Retinal pigment epithelial cell (primary cell): ENCODE data around the gene CILP2.

Experiments used
- DNase-seq: peaks from one replicate; pipeline ENCODE4 v3.0.0-alpha.2; 2010; ENCODE audit warnings: low read depth
- H3K4me3 ChIP-seq: 2 replicates; pipeline ENCODE4 v1.5.1; 2011; ENCODE audit warnings: mild to moderate bottlenecking, low read length, control low read depth, moderate library complexity
- TF ChIP-seq, protein P1 (sequence below): conservative IDR thresholded peaks from 2 replicates; pipeline ENCODE4 v1.5.1; 2011; ENCODE audit warnings: low read depth, low read length, control low read depth, inconsistent platforms

CILP2 gene

DNA sequence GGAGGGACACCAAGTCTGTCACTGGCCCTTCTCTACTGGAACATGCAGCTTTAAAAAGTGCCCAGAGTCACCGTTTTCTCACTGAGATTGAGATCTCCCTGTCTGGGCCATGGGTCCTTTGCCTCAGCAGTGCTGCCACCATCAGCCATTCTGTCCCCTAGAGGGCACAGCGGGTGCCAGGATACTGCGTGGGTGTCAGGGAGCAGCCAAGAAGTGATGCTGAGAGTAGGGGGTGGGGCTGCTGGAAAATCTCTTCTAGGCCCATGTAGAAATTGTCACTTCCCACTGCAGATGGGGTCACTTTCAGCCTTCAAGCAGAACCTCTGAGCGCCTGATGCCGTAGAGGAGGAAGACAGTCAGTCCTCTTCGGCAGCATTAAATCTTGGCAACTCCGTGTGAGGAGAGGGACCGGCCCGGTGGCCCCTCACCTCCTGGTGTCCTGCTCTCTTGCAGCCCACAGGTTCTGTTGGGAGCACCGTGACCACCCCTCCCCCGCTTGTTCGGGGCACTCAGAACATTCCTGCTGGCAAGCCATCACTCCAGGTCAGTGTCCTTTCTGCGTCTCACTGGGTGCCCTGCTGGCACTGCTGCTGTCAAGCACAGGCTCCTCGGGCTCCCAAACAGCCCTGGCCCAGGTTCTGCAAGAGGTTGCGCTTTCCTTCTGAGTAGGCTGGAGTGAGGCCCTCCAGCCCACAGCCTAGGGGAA lies 44.1 kb upstream of the CILP2 start:
- no peak for DNase-seq
- TF ChIP-seq, protein P1, sequence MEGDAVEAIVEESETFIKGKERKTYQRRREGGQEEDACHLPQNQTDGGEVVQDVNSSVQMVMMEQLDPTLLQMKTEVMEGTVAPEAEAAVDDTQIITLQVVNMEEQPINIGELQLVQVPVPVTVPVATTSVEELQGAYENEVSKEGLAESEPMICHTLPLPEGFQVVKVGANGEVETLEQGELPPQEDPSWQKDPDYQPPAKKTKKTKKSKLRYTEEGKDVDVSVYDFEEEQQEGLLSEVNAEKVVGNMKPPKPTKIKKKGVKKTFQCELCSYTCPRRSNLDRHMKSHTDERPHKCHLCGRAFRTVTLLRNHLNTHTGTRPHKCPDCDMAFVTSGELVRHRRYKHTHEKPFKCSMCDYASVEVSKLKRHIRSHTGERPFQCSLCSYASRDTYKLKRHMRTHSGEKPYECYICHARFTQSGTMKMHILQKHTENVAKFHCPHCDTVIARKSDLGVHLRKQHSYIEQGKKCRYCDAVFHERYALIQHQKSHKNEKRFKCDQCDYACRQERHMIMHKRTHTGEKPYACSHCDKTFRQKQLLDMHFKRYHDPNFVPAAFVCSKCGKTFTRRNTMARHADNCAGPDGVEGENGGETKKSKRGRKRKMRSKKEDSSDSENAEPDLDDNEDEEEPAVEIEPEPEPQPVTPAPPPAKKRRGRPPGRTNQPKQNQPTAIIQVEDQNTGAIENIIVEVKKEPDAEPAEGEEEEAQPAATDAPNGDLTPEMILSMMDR = no peak
- H3K4me3 ChIP-seq = no peak overlapping the region

GRCh38 chr19:19495614-19496603 lies 42.2 kb upstream of the CILP2 start:
- H3K4me3 ChIP-seq = no peak overlapping the region
- TF ChIP-seq, protein P1 = no peak
- DNase-seq = no peak

DNA sequence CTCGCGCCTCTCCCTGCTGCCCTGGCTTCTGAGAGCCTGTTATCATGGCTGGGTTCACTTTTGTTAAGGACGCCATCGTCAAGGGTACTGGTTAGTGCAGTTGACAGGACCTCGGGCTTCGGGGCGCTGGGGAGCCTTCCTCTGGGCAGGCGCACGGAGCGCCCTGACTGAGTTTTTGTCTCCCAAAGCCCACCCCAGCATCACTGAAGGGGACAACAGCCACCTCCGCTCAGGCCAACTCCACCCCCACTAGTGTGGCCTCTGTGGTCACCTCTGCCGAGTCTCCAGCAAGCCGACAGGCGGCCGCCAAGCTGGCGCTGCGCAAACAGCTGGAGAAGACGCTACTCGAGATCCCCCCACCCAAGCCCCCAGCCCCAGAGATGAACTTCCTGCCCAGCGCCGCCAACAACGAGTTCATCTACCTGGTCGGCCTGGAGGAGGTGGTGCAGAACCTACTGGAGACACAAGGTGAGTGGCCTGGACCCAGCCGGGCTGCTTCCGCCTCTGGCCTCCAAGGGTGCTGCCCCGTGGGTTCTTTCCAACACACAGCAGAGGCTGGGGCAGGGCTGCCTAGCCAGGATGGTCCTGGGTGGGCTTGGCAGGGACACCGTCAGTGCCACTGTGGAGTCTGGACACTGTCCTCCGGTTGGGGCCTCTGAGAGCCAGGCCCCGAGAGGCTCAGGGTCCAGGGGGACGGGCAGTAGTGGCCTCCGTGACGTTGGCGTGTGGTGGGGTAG lies 39.6 kb upstream of the CILP2 start:
- DNase-seq = no peak
- no peak overlapping the region for H3K4me3 ChIP-seq
- TF ChIP-seq, protein P1 = no peak

GRCh38 chr19:19499272-19499995 lies 38.6 kb upstream of the CILP2 start:
- no peak overlapping the region for H3K4me3 ChIP-seq
- DNase-seq = no peak
- TF ChIP-seq, protein P1 = no peak

DNA sequence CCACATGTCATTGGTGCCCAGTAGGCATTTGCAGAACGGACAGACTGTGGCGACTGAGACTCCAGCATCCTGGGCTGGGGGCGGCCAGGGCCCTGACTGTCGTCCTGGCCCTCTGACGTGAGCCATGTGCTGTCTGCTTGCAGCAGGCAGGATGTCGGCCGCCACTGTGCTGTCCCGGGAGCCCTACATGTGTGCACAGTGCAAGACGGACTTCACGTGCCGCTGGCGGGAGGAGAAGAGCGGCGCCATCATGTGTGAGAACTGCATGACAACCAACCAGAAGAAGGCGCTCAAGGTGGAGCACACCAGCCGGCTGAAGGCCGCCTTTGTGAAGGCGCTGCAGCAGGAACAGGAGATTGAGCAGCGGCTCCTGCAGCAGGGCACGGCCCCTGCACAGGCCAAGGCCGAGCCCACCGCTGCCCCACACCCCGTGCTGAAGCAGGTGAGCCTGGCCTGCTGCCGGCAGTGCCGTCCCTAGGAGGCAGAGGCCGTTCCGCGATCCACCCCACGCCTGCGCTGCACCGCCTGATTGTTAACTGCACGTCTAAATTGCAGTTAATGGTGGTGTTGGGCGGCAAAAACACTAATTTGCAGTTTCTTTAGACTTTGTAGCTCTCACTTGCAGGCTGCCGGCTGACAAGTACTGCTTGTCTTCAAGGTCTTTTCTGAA lies 37.0 kb upstream of the CILP2 start:
- TF ChIP-seq, protein P1 = no peak
- no peak for DNase-seq
- no peak overlapping the region for H3K4me3 ChIP-seq

- TF ChIP-seq, protein P1 = no peak
- no peak overlapping the region for H3K4me3 ChIP-seq
- DNase-seq = no peak
These were observed 36.3 kb upstream of the CILP2 start for GRCh38 chr19:19501798-19502197.
